Adipose tissue (tissue), 3 donors: ENCODE measurements around the gene MTAP. TPM values are rescaled to one million over a fixed set of nuclear protein-coding genes. Genes with fewer than 3 reads are reported as not detected.

Source experiments
- H3K27ac ChIP-seq: one replicate; pipeline ENCODE4 v1.5.1; 2013; ENCODE audit warnings: low read depth, low read length
- WGBS, 3 donors: extraction: QIAGEN DNeasy Blood & Tissue Kit; methylation state at CpG; one replicate each; pipeline ENCODE4 v1.1.7; 2013; 5-methylcytosine and 5-hydroxymethylcytosine counted together
- polyA plus RNA-seq, 3 donors: library from polyadenylated mRNA; stranded (reverse); fragments of 200-250 nt; gene quantifications; one replicate each; pipeline ENCODE4 v1.2.3, GENCODE V29; 2013
- donor health status: healthy with polysubstance abuse.
- donor health status: Bipolar disorder and iron deficiency.
- donor health status: healthy.

The MTAP gene
- polyA plus RNA-seq, 3 donors: 7.7 to 13.4 (median 13.0) TPM

DNA sequence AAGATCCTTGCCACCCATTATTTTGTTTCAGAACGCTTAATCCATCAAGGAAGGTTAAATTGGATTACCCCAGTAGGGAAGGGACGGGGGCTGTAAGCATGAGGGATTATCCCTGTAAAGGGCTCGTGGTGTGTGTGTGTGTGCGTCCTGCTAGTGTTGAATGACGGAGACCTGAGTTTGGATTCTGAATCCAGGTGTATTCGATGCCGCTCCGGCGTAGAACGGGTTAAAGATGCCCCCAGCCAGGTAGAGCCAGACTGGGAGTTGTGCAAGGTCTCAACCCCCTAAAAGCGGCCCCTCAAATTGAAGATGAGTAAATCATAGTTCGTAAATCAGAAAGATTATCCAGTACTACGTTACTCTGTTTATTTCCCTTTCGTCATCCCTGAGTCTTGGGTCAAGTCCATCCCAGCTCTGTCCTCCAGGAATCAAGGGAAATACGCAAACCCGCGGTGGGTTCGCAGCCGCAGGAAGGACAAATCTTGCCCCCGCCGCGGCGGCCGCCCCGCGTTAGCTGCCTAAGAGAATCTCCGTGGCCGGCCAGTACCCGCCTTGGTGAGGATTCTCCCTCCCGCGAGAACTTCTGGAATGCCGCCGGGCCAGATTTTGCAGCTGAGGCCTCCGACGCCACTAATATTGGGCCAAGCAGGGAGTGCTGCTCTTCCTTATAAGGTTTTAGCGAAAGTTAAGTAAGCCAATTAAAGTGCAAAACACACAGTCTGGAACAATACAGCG lies 586 bp upstream of the MTAP start:
- 5 to 12% (median 11%) methylated on average over 37 of the region's 37 CpGs for WGBS, 3 donors
- no peak overlapping the region for H3K27ac ChIP-seq

DNA sequence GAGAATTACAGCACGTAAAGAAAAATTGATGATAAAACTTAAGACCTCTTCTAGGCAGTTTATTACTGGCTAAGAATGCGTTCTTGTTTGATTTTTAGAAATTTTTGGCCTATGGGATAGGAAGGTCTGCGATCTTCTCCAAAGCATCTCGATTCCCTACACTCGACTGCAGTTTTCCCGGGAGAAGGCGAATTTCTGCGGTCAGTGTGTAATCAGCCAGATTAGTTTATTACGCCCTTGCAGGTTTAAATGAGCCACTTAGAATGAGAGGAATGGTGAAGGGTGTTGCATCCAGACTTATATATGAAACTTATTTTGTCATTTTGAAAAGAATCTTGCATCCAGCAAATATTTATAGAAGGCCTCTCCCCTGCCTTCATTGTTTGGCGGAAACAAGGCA lies 1.2 kb downstream of the MTAP start:
- H3K27ac ChIP-seq: no peak overlapping the region
- 29 to 54% (median 48%) methylated on average over 10 of the region's 10 CpGs for WGBS, 3 donors

DNA sequence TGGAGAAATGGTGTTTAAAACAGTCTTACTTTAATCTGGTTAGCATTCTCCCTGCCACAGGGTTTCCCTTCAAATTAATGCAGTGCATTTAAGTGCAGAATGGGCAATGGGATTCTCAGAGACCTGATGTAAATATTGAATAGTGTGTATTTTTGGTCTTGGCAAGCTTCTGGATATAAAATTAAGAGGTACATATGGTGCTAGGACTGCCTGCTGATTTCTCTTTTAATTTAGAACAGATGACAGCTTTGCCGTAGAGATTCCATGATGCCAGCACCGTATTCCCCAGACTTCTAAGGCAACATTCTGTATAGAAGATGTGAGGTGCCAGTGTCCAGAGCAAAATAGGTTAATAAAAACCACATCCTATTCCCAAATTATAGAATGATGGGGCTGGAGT lies 1.9 kb downstream of the MTAP start:
- H3K27ac ChIP-seq: no peak overlapping the region
- WGBS, 3 donors: 84 to 98% (median 96%) methylated on average over 2 of the region's 2 CpGs

DNA sequence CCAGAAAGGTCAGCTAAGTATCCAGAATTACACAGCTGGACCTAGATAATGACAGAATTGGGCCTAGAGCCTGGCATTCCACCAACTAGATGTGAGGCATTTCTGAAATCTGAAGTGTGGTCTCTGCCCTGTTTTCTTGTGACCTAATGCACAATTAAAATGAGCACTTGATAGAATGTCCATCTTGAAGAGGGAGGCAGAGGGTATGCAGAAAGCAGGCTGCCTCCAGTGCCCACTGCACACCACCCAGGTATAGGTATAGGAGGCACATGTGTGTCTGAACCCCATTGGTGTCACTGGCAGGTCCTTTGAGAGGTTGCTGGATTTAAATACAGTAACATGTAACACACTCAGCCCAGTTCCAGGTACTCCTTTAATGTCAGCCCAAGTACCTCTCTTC lies 2.4 kb downstream of the MTAP start:
- H3K27ac ChIP-seq: no peak overlapping the region

DNA sequence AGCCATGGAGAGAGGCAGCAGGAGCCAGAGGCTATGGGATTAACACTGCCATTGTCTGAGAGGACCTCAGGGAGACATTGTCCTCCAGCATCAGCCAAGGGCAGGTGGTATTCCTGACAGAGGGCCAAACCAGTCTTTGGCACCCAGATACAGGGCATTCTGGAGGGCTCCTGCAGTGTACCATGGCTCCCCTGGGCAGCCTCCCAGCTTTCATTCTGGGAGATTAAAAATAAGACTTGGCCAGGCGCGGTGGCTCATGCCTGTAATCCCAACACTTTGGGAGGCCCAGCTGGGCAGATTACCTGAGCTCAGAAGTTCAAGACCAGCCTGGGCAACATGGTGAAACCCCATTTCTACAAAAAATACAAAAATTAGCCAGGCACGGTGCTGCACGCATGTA lies 4.2 kb downstream of the MTAP start:
- H3K27ac ChIP-seq: no peak overlapping the region
- WGBS, 3 donors: 95 to 99% (median 97%) methylated on average over 4 of the region's 4 CpGs

DNA sequence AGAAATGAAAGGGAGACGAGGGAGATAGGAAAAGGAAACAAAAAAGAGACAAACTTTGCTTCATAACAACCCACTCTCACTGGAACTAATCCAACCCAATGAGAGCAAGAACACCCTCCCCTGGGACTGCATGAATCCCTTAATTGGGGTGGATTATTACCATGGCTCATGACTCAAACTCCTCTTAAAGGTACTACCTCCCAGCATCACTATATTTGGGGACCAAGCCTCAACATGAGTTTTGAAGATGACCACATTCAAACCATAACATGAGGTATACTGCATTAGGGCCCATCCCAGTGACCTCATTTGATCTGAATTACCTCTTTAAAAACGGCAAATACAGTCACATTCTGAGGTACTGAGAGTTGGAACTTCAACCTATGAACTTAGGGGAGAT lies 8.0 kb downstream of the MTAP start:
- WGBS, 3 donors: 28 to 64% (median 44%) methylated on average over 2 of the region's 2 CpGs
- no peak overlapping the region for H3K27ac ChIP-seq

DNA sequence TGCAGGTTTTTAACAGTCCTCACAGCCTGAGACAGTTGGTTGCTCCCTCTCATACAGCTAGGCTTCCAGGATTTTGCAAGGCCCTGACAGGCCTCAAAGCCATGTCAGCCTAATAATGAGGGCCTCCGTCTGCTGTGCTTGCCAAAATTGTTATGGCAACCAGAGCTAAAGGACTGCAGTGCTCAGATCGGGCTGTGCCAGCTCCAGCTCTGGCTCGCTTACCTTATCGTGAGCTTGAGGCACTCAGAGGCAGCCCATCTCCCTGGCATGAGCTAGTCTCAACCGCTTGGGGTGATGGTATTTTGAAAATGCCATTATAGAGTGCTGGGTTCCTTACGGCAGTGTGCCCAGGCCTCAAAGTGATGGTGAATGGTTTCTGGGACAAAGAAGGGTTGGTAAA lies 8.4 kb downstream of the MTAP start:
- H3K27ac ChIP-seq: no peak overlapping the region
- WGBS, 3 donors: 82 to 89% (median 86%) methylated on average over 6 of the region's 6 CpGs

DNA sequence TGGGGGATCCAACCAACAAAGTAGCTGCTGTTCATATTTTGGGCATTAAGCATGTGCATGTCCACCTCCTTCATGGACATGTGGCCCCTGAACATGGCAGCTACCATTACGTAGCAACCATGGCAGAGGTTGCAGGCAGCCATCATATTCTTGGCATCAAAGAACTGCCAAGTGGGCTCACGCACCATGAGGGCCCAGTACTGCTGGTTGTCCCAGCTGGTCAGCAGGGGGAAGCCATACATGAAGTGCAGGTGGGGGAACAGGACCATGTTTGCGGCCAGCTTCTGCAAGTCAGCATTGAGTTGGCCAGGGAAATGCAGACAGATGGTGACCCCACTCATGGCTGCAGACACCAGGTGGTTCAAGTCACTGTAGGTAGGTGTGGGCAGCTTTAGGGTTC lies 9.5 kb downstream of the MTAP start:
- 92 to 93% (median 92%) methylated on average over 3 of the region's 3 CpGs for WGBS, 3 donors
- H3K27ac ChIP-seq: no peak overlapping the region

DNA sequence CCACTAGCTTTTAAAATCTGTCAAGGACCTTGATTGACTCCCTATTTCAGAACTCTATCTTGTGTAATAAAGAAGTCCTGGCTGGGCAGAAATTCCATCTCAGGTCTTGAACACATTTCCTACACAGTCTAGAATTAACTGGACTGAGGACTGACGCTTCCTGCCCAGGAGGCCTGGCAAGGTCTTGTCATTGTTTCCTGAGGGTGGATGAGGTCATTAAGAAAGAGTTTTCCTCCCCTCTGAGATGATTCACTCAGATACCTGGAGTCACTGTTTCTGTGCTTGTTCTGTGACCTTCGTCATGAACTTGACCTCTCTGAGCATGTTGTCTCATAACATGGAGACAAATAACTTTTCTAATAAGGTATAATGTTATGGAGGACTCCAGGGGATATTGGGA lies 10.0 kb downstream of the MTAP start:
- H3K27ac ChIP-seq: no peak overlapping the region
- WGBS, 3 donors: 65 to 72% (median 66%) methylated on average over 2 of the region's 2 CpGs

DNA sequence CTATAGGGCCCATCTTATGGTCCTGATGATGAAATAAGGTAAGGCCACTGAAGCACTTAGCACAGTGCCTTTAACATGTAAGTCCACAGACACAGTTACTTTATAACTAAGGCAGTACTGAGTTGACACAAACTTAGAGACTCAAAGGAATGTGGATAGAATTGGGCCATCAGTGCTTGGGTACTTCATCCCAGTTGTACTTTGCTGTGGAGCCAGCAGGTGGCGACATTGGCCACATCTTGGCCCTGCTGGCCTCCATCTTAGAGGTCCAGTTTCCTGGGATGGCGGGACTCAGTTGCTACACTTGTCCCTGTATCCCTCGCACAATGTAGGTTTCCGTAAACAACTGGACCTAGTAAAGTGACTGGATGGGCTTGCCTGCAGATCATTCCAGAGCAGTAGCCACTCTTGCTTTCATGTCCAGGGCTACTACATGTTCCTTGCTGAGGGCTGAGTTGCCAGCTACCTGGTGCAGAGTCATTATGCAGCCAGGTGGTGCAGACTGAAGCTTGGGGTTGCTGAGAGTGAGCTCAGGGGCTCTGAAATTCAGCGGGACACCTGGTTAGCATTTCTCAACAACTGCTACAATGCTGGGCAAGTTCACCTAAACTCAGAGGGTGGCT lies 10.6 kb downstream of the MTAP start:
- WGBS, 3 donors: 51 to 63% (median 58%) methylated on average over 5 of the region's 5 CpGs
- no peak overlapping the region for H3K27ac ChIP-seq

DNA sequence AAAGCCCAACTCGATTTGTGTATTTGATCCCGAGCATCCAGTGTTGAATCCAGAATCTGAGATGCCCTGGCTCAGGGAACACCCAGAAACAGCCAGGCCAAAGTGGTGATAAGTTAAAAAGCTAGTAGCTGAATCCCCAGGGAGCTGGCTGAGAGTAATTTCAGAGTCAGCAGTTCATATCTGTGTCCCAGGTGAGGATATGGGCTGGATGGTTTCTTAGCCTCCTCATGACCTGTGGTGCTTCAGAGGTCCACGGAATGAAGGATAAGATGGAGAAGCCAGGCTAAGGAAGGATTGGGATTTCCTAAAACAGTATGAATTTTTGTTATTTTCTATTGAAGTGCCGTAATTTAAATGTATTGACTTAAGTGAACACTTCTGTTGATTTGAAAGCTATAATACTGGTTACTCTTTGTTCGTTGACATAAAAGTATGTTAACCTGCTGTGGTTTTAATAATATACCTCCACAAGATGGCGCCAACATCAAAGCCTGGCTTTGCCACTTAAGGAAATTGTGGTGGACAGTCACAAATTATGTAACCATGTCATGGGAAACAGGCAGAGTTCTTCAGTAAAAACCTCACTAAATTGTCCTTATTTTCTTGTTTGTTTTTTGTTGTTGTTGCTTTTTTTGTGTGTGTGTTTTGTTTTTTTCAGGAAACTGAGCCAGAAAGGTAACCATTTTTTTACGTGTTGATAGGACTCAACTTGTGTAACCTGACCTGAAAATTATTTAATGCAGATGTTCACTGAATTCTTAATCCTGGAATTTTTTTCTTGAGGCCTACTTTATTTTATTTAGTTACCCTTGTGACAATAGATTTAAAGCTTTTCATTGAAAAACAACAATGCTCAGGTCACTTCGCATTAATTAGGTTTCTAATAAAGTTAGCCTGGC lies 11.4 kb downstream of the MTAP start:
- no peak overlapping the region for H3K27ac ChIP-seq
- WGBS, 3 donors: 44 to 59% (median 56%) methylated on average over 8 of the region's 8 CpGs

DNA sequence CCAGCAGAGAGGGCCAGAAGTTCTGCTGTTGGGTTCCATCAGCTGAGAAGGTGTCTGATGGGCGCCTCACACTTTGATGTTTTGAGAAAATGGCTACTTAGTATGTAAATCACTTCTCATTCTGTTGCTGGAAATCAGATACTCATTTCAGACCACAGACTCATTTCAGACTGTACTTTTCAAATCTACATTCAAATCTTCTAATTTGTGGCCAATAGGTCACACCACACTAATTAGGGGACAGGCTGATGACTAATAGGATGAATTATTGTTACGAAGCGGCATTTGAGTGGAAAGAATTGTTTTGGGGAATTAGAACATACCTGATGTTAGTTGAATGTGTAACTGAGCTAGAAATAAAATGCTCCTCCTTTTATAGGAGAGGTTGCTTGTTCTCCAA lies 13.2 kb downstream of the MTAP start:
- 96 to 98% (median 96%) methylated on average over 3 of the region's 3 CpGs for WGBS, 3 donors
- no peak overlapping the region for H3K27ac ChIP-seq

DNA sequence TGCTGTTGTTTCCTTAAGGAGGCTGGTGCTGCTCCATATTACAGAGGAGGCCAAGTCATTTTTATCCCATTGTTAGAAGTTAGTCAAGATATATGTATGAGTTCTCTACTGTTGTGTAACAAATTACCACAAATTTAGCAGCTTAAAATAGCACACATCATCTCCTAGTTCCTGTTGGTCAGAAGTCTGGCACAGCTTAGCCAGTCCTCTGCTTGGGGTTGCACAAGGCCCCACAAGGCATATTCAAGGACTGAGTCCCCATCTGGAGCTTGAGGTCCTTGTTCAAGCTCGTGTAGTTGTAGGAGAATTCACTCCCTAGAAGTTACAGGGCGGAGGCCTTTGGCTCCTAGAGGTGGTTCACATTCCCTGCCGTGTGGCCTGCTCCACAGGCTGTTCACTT lies 14.7 kb downstream of the MTAP start:
- WGBS, 3 donors: 63 to 81% (median 66%) methylated on average over 3 of the region's 3 CpGs
- no peak overlapping the region for H3K27ac ChIP-seq

DNA sequence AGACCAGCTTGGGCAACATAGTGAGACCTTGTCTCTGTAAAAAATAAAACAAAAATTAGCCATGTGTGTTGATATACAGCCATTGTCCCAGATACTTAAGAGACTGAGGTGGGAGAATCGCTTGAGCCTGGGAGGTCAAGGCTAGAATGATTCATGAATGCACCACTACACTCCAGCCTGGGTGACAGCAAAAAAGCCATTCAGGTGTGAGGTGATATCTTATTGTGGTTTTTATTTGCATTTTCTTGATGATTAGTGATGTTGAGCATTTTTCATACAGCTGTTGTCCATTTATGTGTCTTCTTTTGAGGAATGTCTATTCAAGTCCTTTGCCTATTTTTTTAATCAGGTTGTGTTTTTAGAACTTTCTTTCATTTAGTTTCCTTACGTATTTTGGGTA lies 23.2 kb downstream of the MTAP start:
- 93 to 94% (median 94%) methylated on average over 2 of the region's 2 CpGs for WGBS, 3 donors
- H3K27ac ChIP-seq: no peak overlapping the region

DNA sequence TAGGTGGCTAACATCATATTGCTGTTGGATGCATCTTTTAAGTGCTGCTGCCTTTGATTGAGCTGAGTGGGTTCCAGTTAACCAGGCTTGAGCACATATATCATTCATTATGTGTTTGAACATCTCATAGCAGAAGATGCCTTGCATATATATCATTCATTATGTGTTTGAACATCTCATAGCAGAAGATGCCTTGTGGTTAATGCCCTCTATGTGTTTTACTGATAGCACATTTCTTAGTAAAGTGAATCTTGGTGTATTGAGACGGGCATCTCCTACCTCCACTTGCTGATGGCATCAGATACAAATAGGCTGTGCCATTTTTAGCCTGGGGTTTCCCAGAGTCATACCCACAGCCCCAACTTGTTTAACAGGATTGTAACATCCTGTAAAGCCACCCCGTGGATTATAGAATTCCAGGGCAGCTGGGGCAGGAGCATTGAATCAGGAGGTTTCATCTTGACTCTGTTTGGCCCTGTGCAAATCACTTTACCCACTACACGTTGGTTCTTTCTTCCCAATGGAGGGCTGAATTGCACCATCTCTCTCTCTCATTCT lies 26.5 kb downstream of the MTAP start:
- 89 to 97% (median 92%) methylated on average over 3 of the region's 3 CpGs for WGBS, 3 donors
- no peak overlapping the region for H3K27ac ChIP-seq

DNA sequence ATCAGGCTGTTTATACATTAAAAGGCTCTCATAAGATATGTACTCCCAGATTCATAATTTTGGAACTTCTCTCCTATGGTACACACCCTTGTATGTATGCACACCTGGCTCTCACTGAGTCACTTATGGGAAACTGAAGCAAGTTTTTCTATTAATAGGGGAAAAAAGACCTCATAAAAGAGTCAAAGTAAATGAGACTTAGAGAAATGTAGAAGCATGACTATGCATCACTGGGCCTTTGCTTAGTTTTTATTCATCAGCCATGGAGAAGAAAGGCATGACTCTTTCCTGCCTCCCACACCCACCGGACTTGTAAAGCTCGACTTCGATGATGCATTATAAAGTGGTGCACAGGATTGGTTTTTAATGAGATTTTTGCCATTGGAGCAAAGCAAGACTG lies 28.2 kb downstream of the MTAP start:
- no peak overlapping the region for H3K27ac ChIP-seq
- WGBS, 3 donors: 88 to 97% (median 92%) methylated on average over 3 of the region's 3 CpGs

DNA sequence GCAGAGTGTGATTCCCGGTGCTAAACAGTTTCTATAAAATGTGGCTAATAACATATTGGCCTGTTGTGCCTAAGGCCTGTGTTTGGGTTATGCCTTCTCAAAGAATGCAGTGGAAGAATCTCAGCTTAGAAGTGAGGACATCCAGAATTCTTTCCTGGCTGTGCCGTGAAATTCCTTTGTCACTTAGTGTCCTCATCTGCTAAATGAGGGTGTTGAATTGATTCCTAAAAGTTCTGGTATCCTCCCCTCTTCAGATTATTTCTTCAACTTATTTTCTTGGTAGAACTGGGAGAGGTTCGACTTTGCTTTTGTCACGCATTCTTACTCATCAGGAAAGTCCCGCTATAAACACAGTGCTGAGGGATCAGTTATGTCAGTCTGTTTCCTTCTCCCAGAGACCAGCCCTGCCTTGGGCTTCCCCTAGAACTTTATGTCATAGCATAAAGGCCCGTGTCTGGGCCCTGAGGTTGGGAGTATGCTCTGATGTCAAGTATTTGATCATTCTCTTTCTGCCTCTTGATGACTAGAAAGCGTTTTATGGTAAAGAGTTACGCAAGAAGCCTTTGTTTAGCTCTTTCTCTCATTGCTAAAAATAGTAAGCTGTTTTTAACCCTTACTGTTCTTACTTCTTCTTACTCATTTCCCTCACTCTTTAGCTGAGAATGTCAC lies 29.5 kb downstream of the MTAP start:
- WGBS, 3 donors: 45 to 74% (median 53%) methylated on average over 8 of the region's 8 CpGs
- no peak overlapping the region for H3K27ac ChIP-seq

DNA sequence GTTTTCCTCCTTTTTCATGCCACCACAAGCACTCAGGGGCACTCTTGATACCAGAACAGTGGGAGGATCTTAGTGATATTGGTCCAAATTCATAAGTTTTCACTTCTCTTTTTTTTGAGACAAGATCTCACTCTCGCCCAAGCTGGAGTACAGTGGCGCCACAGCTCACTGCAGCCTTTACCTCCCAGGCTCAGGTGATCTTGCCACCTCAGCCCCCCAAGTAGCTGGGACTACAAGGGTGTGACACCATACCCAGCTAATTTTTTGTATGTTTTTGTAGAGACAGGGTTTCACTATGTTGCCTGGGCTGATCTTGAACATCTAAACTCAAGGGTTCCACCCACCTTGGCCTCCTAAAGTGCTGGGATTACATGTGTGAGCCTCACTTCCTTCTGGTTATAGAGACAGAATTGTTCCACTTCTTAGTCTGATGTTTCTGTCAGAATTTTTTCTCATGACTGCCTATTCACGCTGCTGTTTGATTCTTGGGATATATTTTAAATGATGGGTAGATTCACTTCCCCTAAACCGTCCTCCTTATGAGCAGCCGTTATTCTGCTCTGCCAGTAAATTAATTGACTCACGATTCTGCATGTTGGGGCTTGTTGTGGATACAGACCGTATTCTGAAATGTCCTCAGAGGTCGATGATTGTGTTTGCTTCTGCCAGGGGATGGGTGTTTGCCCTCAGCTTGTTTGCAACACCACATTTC lies 30.8 kb downstream of the MTAP start:
- no peak overlapping the region for H3K27ac ChIP-seq
- 63 to 93% (median 71%) methylated on average over 8 of the region's 8 CpGs for WGBS, 3 donors
